NCI-H526 treated with DMSO at 0.1 percent for 48 hours (cell line): ENCODE results near the gene AP2A1.
"Not testable (repeated sequence)": the region's sequence is repeated elsewhere in the genome, so short reads cannot be mapped to it uniquely, and the experiment has no call there.

Source experiments
- DNase-seq: peaks from one replicate; lab custom pipeline; 2025; lab: John Stamatoyannopoulos, UW

Gene AP2A1

GRCh38 chr19:49766930-49767299 lies at the start of gene AP2A1:
TSS of gene AP2A1 (plus strand) at chr19:49767001. CDS start at chr19:49767134, 133 bp downstream.
- DNase-seq: no peak

GRCh38 chr19:49718511-49718910 lies 48.3 kb upstream of the AP2A1 start:
- no peak for DNase-seq

GRCh38 chr19:49718991-49719390 lies 47.8 kb upstream of the AP2A1 start:
- no peak for DNase-seq

- not testable (repeated sequence) for DNase-seq
Measured at GRCh38 chr19:49719420-49719819, 47.4 kb upstream of the AP2A1 start.

- no peak for DNase-seq
Measured at GRCh38 chr19:49727217-49728030, 39.4 kb upstream of the AP2A1 start.

- no peak for DNase-seq
Measured at GRCh38 chr19:49730166-49730565, 36.6 kb upstream of the AP2A1 start.

GRCh38 chr19:49738268-49738667 lies 28.5 kb upstream of the AP2A1 start:
- no peak for DNase-seq

- DNase-seq: no peak
Measured at GRCh38 chr19:49739098-49739497, 27.7 kb upstream of the AP2A1 start.

GRCh38 chr19:49739933-49740332 lies 26.9 kb upstream of the AP2A1 start:
- DNase-seq: no peak

- DNase-seq: no peak
Measured at GRCh38 chr19:49741210-49741844, 25.5 kb upstream of the AP2A1 start.

GRCh38 chr19:49744946-49745381 lies 21.8 kb upstream of the AP2A1 start:
- DNase-seq: no peak

- peak; percentile 80 for DNase-seq
Measured at GRCh38 chr19:49746206-49746958, 20.4 kb upstream of the AP2A1 start.

- DNase-seq: no peak
Measured at GRCh38 chr19:49749055-49749716, 17.6 kb upstream of the AP2A1 start.

GRCh38 chr19:49749771-49750170 lies 17.0 kb upstream of the AP2A1 start:
- DNase-seq: no peak

- DNase-seq: no peak
Measured at GRCh38 chr19:49752701-49753100, 14.1 kb upstream of the AP2A1 start.

- DNase-seq: no peak
Measured at GRCh38 chr19:49755956-49756355, 10.8 kb upstream of the AP2A1 start.

GRCh38 chr19:49758292-49758691 lies 8.5 kb upstream of the AP2A1 start:
- DNase-seq: no peak

- no peak for DNase-seq
Measured at GRCh38 chr19:49761249-49761624, 5.6 kb upstream of the AP2A1 start.

GRCh38 chr19:49761625-49762311 lies 5.0 kb upstream of the AP2A1 start:
- no peak for DNase-seq

GRCh38 chr19:49763230-49763629 lies 3.6 kb upstream of the AP2A1 start, which contains the start of gene TSKS:
TSS of gene TSKS (minus strand) at chr19:49763306. CDS start at chr19:49763247, 59 bp downstream.
- DNase-seq: no peak

- peak; percentile 64 for DNase-seq
Measured at GRCh38 chr19:49764341-49764740, 2.5 kb upstream of the AP2A1 start.
